Activated CD8-positive, alpha-beta T cell treated with anti-CD3 and anti-CD28 coated beads for 36 hours (primary cell): ENCODE data around the gene ITPR1. TPM values are rescaled to one million over a fixed set of nuclear protein-coding genes. Genes with fewer than 3 reads are reported as not detected.
"Not testable (repeated sequence)": the region's sequence is repeated elsewhere in the genome, so short reads cannot be mapped to it uniquely, and the experiment has no call there.

Experiments used
- ATAC-seq: fragments of 200-7000 bp; cut with Tn5 transposase; one replicate; pipeline ENCODE4 v1.10.0; 2021; ENCODE audit warnings: mild to moderate bottlenecking, moderate library complexity
- CTCF ChIA-PET: fragments of 350-600 bp; sonication (Branson Sonifier 250); formaldehyde crosslinking; loops from one replicate; lab custom pipeline; 2021; ENCODE audit warnings: antibody characterized with exemption; lab: Charles Lee
- POLR2A ChIA-PET: fragments of 350-600 bp; sonication (Branson Sonifier 250); formaldehyde crosslinking; loops from one replicate; lab custom pipeline; 2021; ENCODE audit warnings: antibody characterized with exemption; lab: Charles Lee
- DNase-seq: peaks from one replicate; pipeline ENCODE4 v3.0.0-alpha.2; 2020
- H3K27ac Mint-ChIP-seq: one replicate; pipeline ENCODE4 v1.8.0; 2021; ENCODE audit warnings: mild to moderate bottlenecking, mixed read lengths
- H3K27me3 Mint-ChIP-seq: one replicate; pipeline ENCODE4 v1.8.0; 2021; ENCODE audit warnings: mixed read lengths
- H3K36me3 Mint-ChIP-seq: one replicate; pipeline ENCODE4 v1.8.0; 2021; ENCODE audit warnings: low read depth, mixed read lengths
- H3K4me1 Mint-ChIP-seq: one replicate; pipeline ENCODE4 v1.8.0; 2021; ENCODE audit warnings: low read depth, mixed read lengths
- H3K4me3 Mint-ChIP-seq: one replicate; pipeline ENCODE4 v1.8.0; 2021; ENCODE audit warnings: mild to moderate bottlenecking, moderate library complexity, mixed read lengths
- H3K9me3 Mint-ChIP-seq: one replicate; pipeline ENCODE4 v1.8.0; 2021; ENCODE audit warnings: mixed read lengths
- CTCF ChIP-seq: fragments of 200-600 bp; IDR thresholded peaks from one replicate; pipeline ENCODE4 v1.8.0; 2022; ENCODE audit warnings: antibody characterized with exemption, mild to moderate bottlenecking
- intact Hi-C: fragments of 100-400 bp; cut with micrococcal nuclease; formaldehyde crosslinking; loops from one replicate; pipeline ENCODE4 v1.10.0; 2022
- total RNA-seq, 2 experiments: library from RNA; stranded (reverse); gene quantifications; one replicate each; pipeline ENCODE4 v1.2.3, GENCODE V29; 2021

ITPR1 gene
- total RNA-seq, 2 experiments from 2014 or later: 93.9 to 98.2 TPM

- ChIA-PET CTCF (interaction anchor here (1.2 to 3.0 kb wide), 3 partner anchors 12 to 81 kb away, joined by 3 to 11 read pairs (median 4); no protein-coding TSS in a partner anchor), POLR2A (interaction anchor here (1.1 to 1.4 kb wide), 2 partner anchors 17 to 103 kb away, joined by 3 read pairs; partner anchors contain the start of gene ITPR1)
- no peak for DNase-seq
- no peaks in the 10 kb centered on the region for H3K36me3 Mint-ChIP-seq
- H3K4me3 Mint-ChIP-seq: no peak overlapping the region
- TF ChIP-seq CTCF: no peak
- intact Hi-C loops: no loop called here
- H3K27ac Mint-ChIP-seq: no peak overlapping the region
- no peak for ATAC-seq
- peaks cover 28% of the 10 kb centered on the region for H3K4me1 Mint-ChIP-seq
- H3K27me3 Mint-ChIP-seq: no peaks in the 10 kb centered on the region
- no peaks in the 10 kb centered on the region for H3K9me3 Mint-ChIP-seq
Measured at GRCh38 chr3:4596612-4597011, 103.5 kb downstream of the ITPR1 start.

GRCh38 chr3:4597208-4597985, 104.2 kb downstream of the ITPR1 start:
- Mint-ChIP-seq H3K4me1 (peaks cover 30% of the 10 kb centered on the region), H3K4me3 (no peak overlapping the region), H3K9me3 (no peaks in the 10 kb centered on the region), H3K36me3 (no peaks in the 10 kb centered on the region), H3K27ac (no peak overlapping the region), H3K27me3 (no peaks in the 10 kb centered on the region)
- no peak for TF ChIP-seq CTCF
- ATAC-seq (no peak), DNase-seq (no peak)
- POLR2A ChIA-PET: no interaction called here
- intact Hi-C loops: no loop called here
- CTCF ChIA-PET: interaction anchor here (0.7 to 3.0 kb wide), 4 partner anchors 11 to 36 kb away, joined by 3 to 11 read pairs (median 4); no protein-coding TSS in a partner anchor

- peaks cover 34% of the 10 kb centered on the region for H3K4me1 Mint-ChIP-seq
- ATAC-seq, intact Hi-C loops, H3K9me3 Mint-ChIP-seq, H3K27me3 Mint-ChIP-seq, H3K4me3 Mint-ChIP-seq, POLR2A ChIA-PET, H3K27ac Mint-ChIP-seq, DNase-seq, H3K36me3 Mint-ChIP-seq: not testable (repeated sequence)
- CTCF ChIA-PET: interaction anchor here (0.7 kb wide), 1 partner anchor 12 kb away, joined by 3 read pairs; no protein-coding TSS in a partner anchor
Measured at GRCh38 chr3:4598232-4598631, 105.1 kb downstream of the ITPR1 start.

GRCh38 chr3:4599612-4600011, 106.5 kb downstream of the ITPR1 start:
- Mint-ChIP-seq H3K36me3 (no peaks in the 10 kb centered on the region), H3K27me3 (no peaks in the 10 kb centered on the region), H3K9me3 (no peaks in the 10 kb centered on the region), H3K4me1 (peaks cover 31% of the 10 kb centered on the region), H3K27ac (no peak overlapping the region), H3K4me3 (no peak overlapping the region)
- POLR2A ChIA-PET: interaction anchor here (1.3 kb wide), 1 partner anchor 132 kb away, joined by 5 read pairs; the partner anchor contains the start of gene SUMF1
- intact Hi-C loops: no loop called here
- no peak for TF ChIP-seq CTCF
- ATAC-seq (no peak), DNase-seq (no peak)
- CTCF ChIA-PET: interaction anchor here (0.9 to 1.3 kb wide), 3 partner anchors 34 to 96 kb away, joined by 3 read pairs; no protein-coding TSS in a partner anchor

GRCh38 chr3:4600493-4600892, 107.3 kb downstream of the ITPR1 start:
- Mint-ChIP-seq H3K4me3 (no peak overlapping the region), H3K36me3 (no peaks in the 10 kb centered on the region), H3K27ac (no peak overlapping the region), H3K27me3 (no peaks in the 10 kb centered on the region), H3K9me3 (no peaks in the 10 kb centered on the region), H3K4me1 (peaks cover 23% of the 10 kb centered on the region)
- ChIA-PET POLR2A (interaction anchor here (1.3 kb wide), 1 partner anchor 133 kb away, joined by 5 read pairs; the partner anchor contains the start of gene SUMF1), CTCF (interaction anchor here (1.3 to 1.7 kb wide), 2 partner anchors 65 to 250 kb away, joined by 3 to 5 read pairs; no protein-coding TSS in a partner anchor)
- TF ChIP-seq CTCF: no peak
- DNase-seq (no peak), ATAC-seq (no peak)
- intact Hi-C loops: no loop called here
